Measurements from ENCODE around the gene JARID2. TPM values are rescaled to one million over a fixed set of nuclear protein-coding genes. Genes with fewer than 3 reads are reported as not detected.

JARID2 gene
- total and polyA plus RNA-seq, 2 of the 13 experiments (the other 11 are each of a cell fraction or from before 2014, with no cell fraction given) = 7.5 to 10.3 TPM

DNA sequence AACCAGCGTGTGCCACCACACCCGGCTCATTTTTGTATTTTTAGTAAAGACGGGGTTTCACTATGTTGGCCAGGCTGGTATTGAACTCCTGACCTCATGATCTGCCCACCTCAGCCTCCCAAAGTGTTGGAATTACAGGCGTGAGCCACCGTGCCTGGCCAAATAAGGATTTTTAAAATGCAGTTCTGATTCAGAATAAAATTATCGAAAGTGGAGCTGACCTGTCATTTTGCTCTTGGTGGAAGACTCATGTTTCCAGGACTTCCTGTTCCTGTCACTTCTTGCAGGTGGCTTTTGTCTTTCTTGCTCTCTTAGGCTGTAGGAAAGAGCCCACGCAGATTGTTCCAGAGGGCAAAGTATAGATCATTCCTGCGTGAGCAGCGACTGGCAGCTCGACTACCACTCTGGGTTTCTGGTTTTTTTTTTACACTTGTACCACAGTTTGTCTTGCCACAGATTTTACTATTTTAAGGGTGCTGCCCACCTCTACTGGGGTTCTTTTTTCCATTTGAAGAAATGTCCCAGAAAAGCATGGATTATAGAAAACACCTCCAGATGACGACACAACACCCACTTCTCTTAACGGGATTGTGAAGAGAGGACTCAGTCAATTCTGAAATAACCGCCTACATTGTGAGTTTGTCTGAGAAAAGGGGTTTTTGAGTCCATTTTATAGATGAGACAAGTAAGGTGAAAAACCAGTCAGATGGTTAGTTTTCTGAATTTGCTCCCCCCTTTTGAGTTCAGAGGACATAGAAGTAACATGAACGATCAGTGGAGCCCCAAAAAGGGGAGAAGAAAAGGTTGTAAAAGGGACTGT is 7.5 kb downstream of the JARID2 start:
- FAIRE-seq (no peak), DNase-seq (ENCODE audit: low spot score) (no peak), ATAC-seq (no peak)
- Histone ChIP-seq H3K27ac (ENCODE audit: extremely low read length, insufficient read depth, low read length) (no peak overlapping the region), H3K9ac (ENCODE audit: insufficient read depth, low read depth, low read length) (no peak overlapping the region), H4K20me1 (ENCODE audit: insufficient read depth, low read length) (peaks cover 6% of the 10 kb centered on the region; the same call in 1 of the 2 replicates), H3K9me3 (ENCODE audit: low read length) (no peaks in the 10 kb centered on the region), H3K36me3 (replicated peaks in 1 of 2; ENCODE audit: control insufficient read depth in 1 of 2, insufficient read depth in 2 of 2, low read length in 2 of 2) (no peaks in the 10 kb centered on the region; a peak in 1 of 5 replicates), H3K4me1 (ENCODE audit: insufficient read depth, low read length) (peaks cover 44% of the 10 kb centered on the region), H3K79me2 (ENCODE audit: insufficient read depth, low read length) (peaks cover 92% of the 10 kb centered on the region), H3K4me2 (ENCODE audit: low read depth, low read length) (no peak overlapping the region), H2AFZ (ENCODE audit: low read length) (no peak overlapping the region), H3K27me3 (ENCODE audit: control insufficient read depth in 1 of 2, insufficient read depth in 2 of 2, low read length in 2 of 2) (no peaks in the 10 kb centered on the region), H3K4me3 (replicated peaks in 1 of 3; ENCODE audit: insufficient read depth in 1 of 3, low read depth in 2 of 3, low read length in 3 of 3) (no peak overlapping the region)
- no TSS peak for BruUV-seq (replicated peaks)
- TF ChIP-seq ZNF547 (CRISPR knock-in tag; IDR thresholded peaks at IDR 0.05) = no peak
- TF ChIP-seq ZNF629 (CRISPR knock-in tag; conservative IDR thresholded peaks at IDR 0.05) = peak; percentile 55; the same call in 1 of the 2 replicates
- intact Hi-C loops (cut with micrococcal nuclease; ENCODE audit: unreplicated experiment) = no loop called here
- POLR2A ChIA-PET = interaction anchor here (1.0 kb wide), 1 partner anchor 8 kb away, joined by 5 read pairs; the partner anchor contains the start of gene JARID2
- CTCF ChIA-PET (ENCODE audit: low intra/inter-chr PET ratio, low total read pairs) = interaction anchor here (1.2 to 1.6 kb wide), 3 partner anchors 136 to 211 kb away, joined by 3 to 5 read pairs (median 4); no protein-coding TSS in a partner anchor
- in situ Hi-C loops (cut with HindIII; ENCODE audit: extremely low pct_ligation_motif_present, low pct_unique_long_range_greater_than_20kb) = no loop called here
- 95% methylated on average over 14 of the region's 14 CpGs for WGBS (ENCODE audit: low lambda C conversion rate)

DNA sequence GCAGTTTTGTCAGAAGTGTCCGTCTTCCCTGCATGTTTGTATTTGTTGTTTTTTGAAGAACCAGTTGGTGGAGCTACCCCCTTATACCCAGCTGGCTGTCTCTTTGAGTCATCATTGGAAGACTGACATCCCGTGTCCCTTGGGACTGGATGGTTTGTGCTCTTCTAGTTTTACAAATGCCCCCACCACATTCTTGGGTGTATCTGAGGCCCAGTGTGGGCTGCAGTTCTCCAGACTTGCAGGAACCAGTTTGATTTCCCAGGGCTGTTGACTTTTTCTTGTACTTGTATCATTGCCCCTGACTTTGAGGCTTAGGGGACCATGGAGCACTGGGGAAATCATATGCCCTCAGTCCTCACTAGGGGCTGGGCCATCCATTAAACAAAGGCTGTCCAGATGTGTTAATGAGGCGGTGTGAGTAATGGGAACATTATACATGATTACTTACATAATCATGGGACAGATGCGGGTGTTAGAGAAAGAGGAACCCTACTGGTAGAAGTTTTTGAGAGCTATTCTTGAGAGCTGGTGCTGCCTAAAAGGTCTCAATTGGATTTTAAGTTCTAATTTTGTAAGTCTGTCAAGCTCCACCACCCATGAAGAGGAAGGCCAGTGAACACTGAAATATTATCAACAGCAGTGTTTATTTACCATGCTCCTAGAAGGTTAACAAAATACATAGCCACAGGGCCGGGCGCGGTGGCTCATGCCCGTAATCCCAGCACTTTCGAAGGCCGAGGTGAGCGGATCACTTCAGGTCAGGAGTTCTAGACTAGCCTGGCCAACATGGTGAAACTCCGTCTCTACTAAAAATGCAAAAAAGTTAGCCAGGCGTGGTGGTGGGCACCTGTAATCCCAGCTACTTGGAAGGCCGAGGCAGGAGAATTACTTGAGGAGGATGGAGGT is 8.5 kb downstream of the JARID2 start:
- Histone ChIP-seq H3K27me3 (ENCODE audit: control insufficient read depth in 1 of 2, insufficient read depth in 2 of 2, low read length in 2 of 2) (no peaks in the 10 kb centered on the region), H3K36me3 (replicated peaks in 1 of 2; ENCODE audit: control insufficient read depth in 1 of 2, insufficient read depth in 2 of 2, low read length in 2 of 2) (no peaks in the 10 kb centered on the region; a peak in 1 of 5 replicates), H3K79me2 (ENCODE audit: insufficient read depth, low read length) (peaks cover 95% of the 10 kb centered on the region), H3K27ac (ENCODE audit: extremely low read length, insufficient read depth, low read length) (no peak overlapping the region), H3K4me2 (ENCODE audit: low read depth, low read length) (no peak overlapping the region), H2AFZ (ENCODE audit: low read length) (no peak overlapping the region), H3K9ac (ENCODE audit: insufficient read depth, low read depth, low read length) (no peak overlapping the region), H3K4me1 (ENCODE audit: insufficient read depth, low read length) (peaks cover 40% of the 10 kb centered on the region), H3K4me3 (replicated peaks in 1 of 3; ENCODE audit: insufficient read depth in 1 of 3, low read depth in 2 of 3, low read length in 3 of 3) (no peak overlapping the region), H4K20me1 (ENCODE audit: insufficient read depth, low read length) (peaks cover 6% of the 10 kb centered on the region; the same call in 1 of the 2 replicates), H3K9me3 (ENCODE audit: low read length) (no peaks in the 10 kb centered on the region)
- 92% methylated on average over 14 of the region's 14 CpGs for WGBS (ENCODE audit: low lambda C conversion rate)
- ChIA-PET POLR2A (interaction anchor here (1.0 kb wide), 1 partner anchor 9 kb away, joined by 5 read pairs; the partner anchor contains the start of gene JARID2), CTCF (ENCODE audit: low intra/inter-chr PET ratio, low total read pairs) (interaction anchor here (1.2 to 1.6 kb wide), 3 partner anchors 135 to 210 kb away, joined by 3 to 5 read pairs (median 4); no protein-coding TSS in a partner anchor)
- ATAC-seq (peak; percentile 72), FAIRE-seq (peak; percentile 46), DNase-seq (ENCODE audit: low spot score) (peak; percentile 48)
- BruUV-seq (replicated peaks) = no TSS peak
- in situ Hi-C loops (cut with HindIII; ENCODE audit: extremely low pct_ligation_motif_present, low pct_unique_long_range_greater_than_20kb) (no loop called here), intact Hi-C loops (cut with micrococcal nuclease; ENCODE audit: unreplicated experiment) (no loop called here)
- TF ChIP-seq SAP130 (CRISPR knock-in tag; IDR thresholded peaks at IDR 0.05; ENCODE audit: low read depth) (0 out of 2 replicates have a peak, but pooled peaks have one; percentile 7), FOSL2 (CRISPR knock-in tag; IDR thresholded peaks at IDR 0.05) (peak; percentile 58), STAG1 (CRISPR knock-in tag; IDR thresholded peaks at IDR 0.05) (peak; percentile 76), SMAD3 (CRISPR knock-in tag; IDR thresholded peaks at IDR 0.05) (0 out of 2 replicates have a peak, but pooled peaks have one; percentile 43), MED1 (CRISPR knock-in tag; IDR thresholded peaks at IDR 0.05) (0 out of 2 replicates have a peak, but pooled peaks have one; percentile 17), IRF2 (CRISPR knock-in tag; IDR thresholded peaks at IDR 0.05) (0 out of 2 replicates have a peak, but pooled peaks have one; percentile 42), FOXA3 (CRISPR knock-in tag; IDR thresholded peaks at IDR 0.05) (peak; percentile 74), RAD21 (CRISPR knock-in tag; IDR thresholded peaks at IDR 0.05) (peak; percentile 66), MAFF (IDR thresholded peaks at IDR 0.05; ENCODE audit: low read depth, low read length) (no peak)
- TF ChIP-seq, protein P1, sequence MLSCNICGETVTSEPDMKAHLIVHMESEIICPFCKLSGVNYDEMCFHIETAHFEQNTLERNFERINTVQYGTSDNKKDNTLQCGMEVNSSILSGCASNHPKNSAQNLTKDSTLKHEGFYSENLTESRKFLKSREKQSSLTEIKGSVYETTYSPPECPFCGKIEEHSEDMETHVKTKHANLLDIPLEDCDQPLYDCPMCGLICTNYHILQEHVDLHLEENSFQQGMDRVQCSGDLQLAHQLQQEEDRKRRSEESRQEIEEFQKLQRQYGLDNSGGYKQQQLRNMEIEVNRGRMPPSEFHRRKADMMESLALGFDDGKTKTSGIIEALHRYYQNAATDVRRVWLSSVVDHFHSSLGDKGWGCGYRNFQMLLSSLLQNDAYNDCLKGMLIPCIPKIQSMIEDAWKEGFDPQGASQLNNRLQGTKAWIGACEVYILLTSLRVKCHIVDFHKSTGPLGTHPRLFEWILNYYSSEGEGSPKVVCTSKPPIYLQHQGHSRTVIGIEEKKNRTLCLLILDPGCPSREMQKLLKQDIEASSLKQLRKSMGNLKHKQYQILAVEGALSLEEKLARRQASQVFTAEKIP (CRISPR knock-in tag; IDR thresholded peaks at IDR 0.05; ENCODE audit: borderline replicate concordance) = no peak
- TF ChIP-seq, protein P2, sequence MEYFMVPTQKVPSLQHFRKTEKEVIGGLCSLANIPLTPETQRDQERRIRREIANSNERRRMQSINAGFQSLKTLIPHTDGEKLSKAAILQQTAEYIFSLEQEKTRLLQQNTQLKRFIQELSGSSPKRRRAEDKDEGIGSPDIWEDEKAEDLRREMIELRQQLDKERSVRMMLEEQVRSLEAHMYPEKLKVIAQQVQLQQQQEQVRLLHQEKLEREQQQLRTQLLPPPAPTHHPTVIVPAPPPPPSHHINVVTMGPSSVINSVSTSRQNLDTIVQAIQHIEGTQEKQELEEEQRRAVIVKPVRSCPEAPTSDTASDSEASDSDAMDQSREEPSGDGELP (IDR thresholded peaks at IDR 0.05; ENCODE audit: borderline replicate concordance, low read depth) = 0 out of 2 replicates have a peak, but pooled peaks have one; percentile 20

All from HepG2 (cell line).